ENCODE measurements around the gene SMR3B. TPM values are rescaled to one million over a fixed set of nuclear protein-coding genes. Genes with fewer than 3 reads are reported as not detected.

The SMR3B gene
- total RNA-seq, 2 donors from 2014 or later, result not detected

DNA sequence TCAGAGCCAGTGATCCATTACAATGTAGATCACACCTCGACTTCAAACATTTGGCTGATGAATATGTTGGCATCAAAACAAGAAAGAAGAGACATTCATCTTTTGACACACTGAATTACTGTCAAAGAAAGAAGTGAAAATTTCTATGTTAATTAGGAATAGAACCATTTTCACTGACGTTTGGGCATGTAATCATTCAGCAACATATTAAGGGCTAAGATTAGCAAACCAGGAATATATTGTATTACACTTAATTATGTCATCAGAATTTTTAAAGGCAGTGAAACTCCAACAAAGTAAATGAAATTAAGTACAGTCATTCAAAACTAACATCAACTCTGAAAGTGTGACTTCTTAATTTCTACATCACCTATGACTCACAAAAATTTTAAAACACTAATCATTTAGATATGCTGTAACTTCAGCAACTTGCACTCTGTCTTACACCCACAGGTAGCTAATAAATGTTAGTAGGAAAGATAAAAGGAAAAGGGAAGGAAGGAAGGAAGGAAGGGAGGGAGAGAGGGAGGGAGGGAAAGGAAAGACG, 23.7 kb upstream of the SMR3B start:
- TF ChIP-seq, protein P1, sequence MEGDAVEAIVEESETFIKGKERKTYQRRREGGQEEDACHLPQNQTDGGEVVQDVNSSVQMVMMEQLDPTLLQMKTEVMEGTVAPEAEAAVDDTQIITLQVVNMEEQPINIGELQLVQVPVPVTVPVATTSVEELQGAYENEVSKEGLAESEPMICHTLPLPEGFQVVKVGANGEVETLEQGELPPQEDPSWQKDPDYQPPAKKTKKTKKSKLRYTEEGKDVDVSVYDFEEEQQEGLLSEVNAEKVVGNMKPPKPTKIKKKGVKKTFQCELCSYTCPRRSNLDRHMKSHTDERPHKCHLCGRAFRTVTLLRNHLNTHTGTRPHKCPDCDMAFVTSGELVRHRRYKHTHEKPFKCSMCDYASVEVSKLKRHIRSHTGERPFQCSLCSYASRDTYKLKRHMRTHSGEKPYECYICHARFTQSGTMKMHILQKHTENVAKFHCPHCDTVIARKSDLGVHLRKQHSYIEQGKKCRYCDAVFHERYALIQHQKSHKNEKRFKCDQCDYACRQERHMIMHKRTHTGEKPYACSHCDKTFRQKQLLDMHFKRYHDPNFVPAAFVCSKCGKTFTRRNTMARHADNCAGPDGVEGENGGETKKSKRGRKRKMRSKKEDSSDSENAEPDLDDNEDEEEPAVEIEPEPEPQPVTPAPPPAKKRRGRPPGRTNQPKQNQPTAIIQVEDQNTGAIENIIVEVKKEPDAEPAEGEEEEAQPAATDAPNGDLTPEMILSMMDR (IDR thresholded peaks at IDR 0.05), result no peak

DNA sequence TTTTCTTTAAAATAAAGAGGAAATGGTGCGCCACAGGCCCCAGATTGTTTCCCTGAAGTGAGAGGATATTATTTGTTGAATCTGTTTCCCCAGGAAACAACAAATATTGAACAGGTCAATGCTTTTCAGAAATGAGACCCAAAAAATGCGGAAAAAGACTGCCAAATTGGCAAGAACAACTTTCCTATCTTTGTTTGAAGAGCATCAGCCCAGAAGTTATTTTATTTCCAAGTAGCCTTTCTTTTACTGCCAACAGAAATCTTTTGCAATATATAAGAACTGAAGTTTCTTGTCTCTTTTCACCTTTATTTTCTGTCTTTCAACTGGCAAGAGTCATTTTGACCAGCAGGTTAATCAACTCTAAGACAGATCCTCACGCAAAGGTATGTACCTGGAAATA, 22.5 kb upstream of the SMR3B start, which contains the start of gene SMR3A:
SMR3A (plus strand) TSS at position 301 of the 400 bp plus-strand sequence. CDS start 1,356 bp downstream, outside the sequence.
- no peaks in the 10 kb centered on the region for H3K9me3 ChIP-seq
- no peaks in the 10 kb centered on the region for H3K4me1 ChIP-seq
- H3K36me3 ChIP-seq, result no peaks in the 10 kb centered on the region
- H3K27ac ChIP-seq, result no peak within 1 kb of the TSS
- TF ChIP-seq, protein P1 (IDR thresholded peaks at IDR 0.05), result no peak
- DNase-seq (ENCODE audit: low spot score), result no peak
- no peaks in the 10 kb centered on the region for H3K27me3 ChIP-seq
- no peak within 1 kb of the TSS for H3K4me3 ChIP-seq

More for the DNA sequence above, 23.7 kb upstream of the SMR3B start:
- Histone ChIP-seq H3K9me3 (no peaks in the 10 kb centered on the region), H3K36me3 (no peaks in the 10 kb centered on the region), H3K27me3 (no peaks in the 10 kb centered on the region), H3K4me3 (no peak overlapping the region), H3K4me1 (no peaks in the 10 kb centered on the region), H3K27ac (no peak overlapping the region)
- no peak for DNase-seq (ENCODE audit: low spot score)

DNA sequence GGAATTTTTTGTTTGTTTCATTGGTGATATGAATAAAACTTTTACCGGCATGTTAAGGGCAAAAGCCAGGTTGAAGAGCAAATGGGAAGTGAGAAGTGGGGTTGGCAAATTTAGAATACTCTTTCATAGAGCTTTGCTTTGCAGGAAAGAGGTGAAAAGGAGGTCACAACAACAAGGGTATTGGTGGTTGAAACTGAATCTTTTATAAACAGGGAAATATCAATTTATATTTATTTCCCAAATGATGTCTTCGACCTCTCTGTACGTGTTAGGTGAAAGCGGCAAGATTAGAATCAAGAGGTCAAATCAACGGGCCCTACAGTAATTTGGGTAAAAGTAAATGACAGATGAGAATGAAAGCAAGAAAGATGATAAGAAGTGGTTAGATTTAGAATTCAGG, 18.9 kb upstream of the SMR3B start:
- Histone ChIP-seq H3K36me3 (no peaks in the 10 kb centered on the region), H3K27me3 (no peaks in the 10 kb centered on the region), H3K4me1 (no peaks in the 10 kb centered on the region), H3K4me3 (no peak overlapping the region), H3K27ac (no peak overlapping the region), H3K9me3 (no peaks in the 10 kb centered on the region)
- TF ChIP-seq, protein P1 (IDR thresholded peaks at IDR 0.05), result no peak
- no peak for DNase-seq (ENCODE audit: low spot score)

DNA sequence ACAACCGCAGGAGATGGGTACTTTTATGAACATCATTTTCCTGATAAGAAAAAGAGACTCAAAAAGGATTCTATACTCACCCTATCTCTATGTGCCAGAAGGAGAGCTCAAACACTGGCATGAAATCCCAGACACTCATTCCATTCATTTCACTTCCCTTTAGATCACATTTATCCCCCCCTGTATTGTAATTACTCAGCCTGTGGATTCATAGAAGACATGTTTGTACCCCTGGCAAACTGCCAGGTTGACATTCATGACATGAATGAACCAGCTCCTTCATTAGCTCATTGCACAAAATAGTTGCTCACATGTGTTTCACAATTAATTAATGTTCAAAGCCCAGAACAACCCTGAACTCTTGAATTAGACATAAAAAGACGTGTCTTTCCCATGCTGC, 17.5 kb upstream of the SMR3B start:
- H3K4me3 ChIP-seq, result no peak overlapping the region
- H3K4me1 ChIP-seq, result no peaks in the 10 kb centered on the region
- H3K27me3 ChIP-seq, result no peaks in the 10 kb centered on the region
- no peak for DNase-seq (ENCODE audit: low spot score)
- no peaks in the 10 kb centered on the region for H3K9me3 ChIP-seq
- H3K27ac ChIP-seq, result no peak overlapping the region
- TF ChIP-seq, protein P1 (IDR thresholded peaks at IDR 0.05), result no peak
- H3K36me3 ChIP-seq, result no peaks in the 10 kb centered on the region

DNA sequence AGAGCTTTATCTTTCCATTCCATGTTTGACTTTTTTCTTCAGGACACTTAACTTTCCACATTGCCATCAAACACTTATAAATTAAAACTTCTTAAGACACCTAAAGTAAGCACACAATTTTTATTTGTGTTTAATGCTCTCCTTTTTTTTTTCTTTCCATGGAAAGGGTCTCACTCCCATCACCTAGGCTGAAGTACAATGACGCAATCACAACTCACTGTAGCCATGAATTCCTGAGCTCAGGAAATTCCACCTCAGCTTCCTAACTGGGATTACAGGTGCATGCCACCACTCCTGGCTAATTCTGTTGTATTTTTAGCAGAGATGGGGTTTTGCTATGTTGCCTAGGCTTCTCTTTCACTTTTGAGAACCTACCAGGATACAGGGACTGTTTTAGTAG, 15.1 kb upstream of the SMR3B start:
- Histone ChIP-seq H3K9me3 (no peaks in the 10 kb centered on the region), H3K36me3 (no peaks in the 10 kb centered on the region), H3K27me3 (no peaks in the 10 kb centered on the region), H3K4me3 (no peak overlapping the region), H3K4me1 (no peaks in the 10 kb centered on the region), H3K27ac (no peak overlapping the region)
- DNase-seq (ENCODE audit: low spot score), result no peak
- TF ChIP-seq, protein P1 (IDR thresholded peaks at IDR 0.05), result no peak

DNA sequence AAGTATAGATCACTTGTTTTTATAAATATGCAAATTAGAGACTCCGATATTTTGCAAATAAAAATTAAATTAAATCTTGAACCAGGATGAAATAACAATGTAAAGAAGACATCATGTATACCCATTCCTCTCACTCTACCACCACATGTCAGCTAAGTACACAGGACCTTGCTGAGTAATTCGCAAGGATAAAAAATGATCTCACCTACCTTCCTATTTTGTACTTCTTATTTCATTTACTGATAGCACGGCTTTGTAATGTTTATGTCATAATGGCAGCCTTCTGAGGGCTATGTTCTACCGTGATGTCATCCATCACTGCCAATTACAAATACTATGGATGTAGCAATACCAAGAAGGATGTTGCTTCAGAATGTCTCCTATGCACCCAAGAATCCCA, 10.9 kb upstream of the SMR3B start:
- H3K27ac ChIP-seq, result no peak overlapping the region

More for the DNA sequence above, 10.9 kb upstream of the SMR3B start:
- no peak overlapping the region for H3K4me3 ChIP-seq
- TF ChIP-seq, protein P1 (IDR thresholded peaks at IDR 0.05), result no peak
- no peaks in the 10 kb centered on the region for H3K9me3 ChIP-seq
- H3K4me1 ChIP-seq, result no peaks in the 10 kb centered on the region
- DNase-seq (ENCODE audit: low spot score), result no peak
- H3K36me3 ChIP-seq, result no peaks in the 10 kb centered on the region
- no peaks in the 10 kb centered on the region for H3K27me3 ChIP-seq

Data from right atrium auricular region (tissue), 2 donors.